GM19025 (cell line): Measurements from ENCODE around the gene CCDC86.
A peak's percentile ranks its signal among the peaks of the same experiment; 100 is the strongest.
"Not testable (repeated sequence)": the region's sequence is repeated elsewhere in the genome, so short reads cannot be mapped to it uniquely, and the experiment has no call there.

Experiments
- ATAC-seq: cut with Tn5 transposase; IDR thresholded peaks from one replicate; pipeline ENCODE4 v1.9.1; 2021; ENCODE audit warnings: mild to moderate bottlenecking, low read depth, moderate library complexity; ENCODE audit not compliant: unreplicated experiment

CCDC86 gene

GRCh38 chr11:60841797-60842667 is at the start of gene CCDC86:
CCDC86 (plus strand) TSS chr11:60842113; CDS start chr11:60842125, 12 bp downstream.
- ATAC-seq: peak; percentile 78

GRCh38 chr11:60792521-60792920 is 49.4 kb upstream of the CCDC86 start:
- ATAC-seq: no peak

GRCh38 chr11:60795291-60795690 is 46.6 kb upstream of the CCDC86 start:
- ATAC-seq: no peak

GRCh38 chr11:60797846-60798630 is 43.9 kb upstream of the CCDC86 start:
- no peak for ATAC-seq

GRCh38 chr11:60798631-60799030 is 43.3 kb upstream of the CCDC86 start:
- ATAC-seq: no peak

GRCh38 chr11:60801194-60801593 is 40.7 kb upstream of the CCDC86 start:
- ATAC-seq: no peak

GRCh38 chr11:60803273-60803936 is 38.5 kb upstream of the CCDC86 start:
- ATAC-seq: no peak

- no peak for ATAC-seq
Observed at GRCh38 chr11:60809249-60809648, 32.7 kb upstream of the CCDC86 start.

- no peak for ATAC-seq
Observed at GRCh38 chr11:60809691-60810090, 32.2 kb upstream of the CCDC86 start.

GRCh38 chr11:60810151-60810550 is 31.8 kb upstream of the CCDC86 start:
- no peak for ATAC-seq

GRCh38 chr11:60810569-60810968 is 31.3 kb upstream of the CCDC86 start:
- no peak for ATAC-seq

GRCh38 chr11:60813324-60813723 is 28.6 kb upstream of the CCDC86 start:
- no peak for ATAC-seq

- ATAC-seq: no peak
Observed at GRCh38 chr11:60814112-60814511, 27.8 kb upstream of the CCDC86 start.

GRCh38 chr11:60816590-60817157 is 25.2 kb upstream of the CCDC86 start:
- ATAC-seq: no peak

- ATAC-seq: no peak
Observed at GRCh38 chr11:60818057-60818456, 23.9 kb upstream of the CCDC86 start.

GRCh38 chr11:60821827-60822599 is 19.9 kb upstream of the CCDC86 start:
- ATAC-seq: peak; percentile 49

GRCh38 chr11:60823745-60824306 is 18.1 kb upstream of the CCDC86 start:
- not testable (repeated sequence) for ATAC-seq

- no peak for ATAC-seq
Observed at GRCh38 chr11:60825118-60825517, 16.8 kb upstream of the CCDC86 start.

- ATAC-seq: no peak
Observed at GRCh38 chr11:60825790-60826189, 16.1 kb upstream of the CCDC86 start.
